ENCODE measurements around the gene USP31.

The USP31 gene

GRCh38 chr16:23141033-23141432 lies 8.2 kb downstream of the USP31 start:
- no peak for TF ChIP-seq CTCF (IDR thresholded peaks at IDR 0.05)

GRCh38 chr16:23140107-23140506 lies 9.1 kb downstream of the USP31 start:
- TF ChIP-seq CTCF (IDR thresholded peaks at IDR 0.05): no peak

- TF ChIP-seq CTCF (IDR thresholded peaks at IDR 0.05): no peak
Observed at GRCh38 chr16:23137818-23138217, 11.4 kb downstream of the USP31 start.

GRCh38 chr16:23137256-23137655 lies 12.0 kb downstream of the USP31 start:
- TF ChIP-seq CTCF (IDR thresholded peaks at IDR 0.05): no peak

GRCh38 chr16:23134274-23134673 lies 15.0 kb downstream of the USP31 start:
- no peak for TF ChIP-seq CTCF (IDR thresholded peaks at IDR 0.05)

GRCh38 chr16:23132775-23133463 lies 16.3 kb downstream of the USP31 start:
- TF ChIP-seq CTCF (IDR thresholded peaks at IDR 0.05): no peak

- TF ChIP-seq CTCF (IDR thresholded peaks at IDR 0.05): no peak
Observed at GRCh38 chr16:23131931-23132621, 17.2 kb downstream of the USP31 start.
